ENCODE results near the gene ANGPTL3. TPM values are rescaled to one million over a fixed set of nuclear protein-coding genes. Genes with fewer than 3 reads are reported as not detected.

Gene ANGPTL3
- total and polyA plus RNA-seq, 2 of the 4 experiments (the other 2 are of a cell fraction) = not detected

GRCh38 chr1:62601457-62601856 is 4.1 kb downstream of the ANGPTL3 start:
- Histone ChIP-seq H3K9me3 (ENCODE audit: control insufficient read depth, insufficient read depth, low read length) (no peaks in the 10 kb centered on the region), H3K9ac (ENCODE audit: low read depth, low read length) (no peak overlapping the region), H3K79me1 (ENCODE audit: low read depth in 1 of 2, low read length in 2 of 2) (peaks cover 5 to 22% of the 10 kb centered on the region in 2 experiments), H3K56ac (ENCODE audit: extremely low read depth, insufficient read depth, low read length) (peak overlapping the region; percentile 14; the same call in 1 of the 2 replicates), H2AK5ac (ENCODE audit: low read depth, low read length) (no peak overlapping the region), H3K4me2 (ENCODE audit: low read depth, low read length) (peak overlapping the region; percentile 42; the same call in 1 of the 2 replicates), H2AK9ac (replicated peaks; ENCODE audit: low read depth, low read length, poor library complexity) (no peak overlapping the region), H3K9me1 (ENCODE audit: insufficient read depth, low read length) (0 out of 2 replicates have a peak, but pooled peaks cover 2% of the 10 kb centered on the region), H3K14ac (replicated peaks; ENCODE audit: low read depth, low read length) (no peak overlapping the region), H3K23ac (ENCODE audit: low read depth, low read length) (no peak overlapping the region), H3K27ac (ENCODE audit: insufficient read depth, low read length) (no peak overlapping the region), H3K4ac (ENCODE audit: low read depth, low read length) (peak overlapping the region; percentile 18; the same call in 1 of the 2 replicates), H2BK5ac (ENCODE audit: low read depth, low read length, poor library complexity, severe bottlenecking) (peak overlapping the region; percentile 99), H3K18ac (ENCODE audit: low read depth, low read length) (0 out of 2 replicates have a peak overlapping the region, but pooled peaks have one; percentile 6), H3K36me3 (ENCODE audit: control insufficient read depth, insufficient read depth, low read length) (peaks cover 2% of the 10 kb centered on the region; the same call in 1 of the 2 replicates), H3K4me3 (ENCODE audit: insufficient read depth, low read depth, low read length) (no peak overlapping the region), H3K27me3 (ENCODE audit: control insufficient read depth, insufficient read depth, low read length) (no peaks in the 10 kb centered on the region), H4K20me1 (ENCODE audit: insufficient read depth, low read length) (no peaks in the 10 kb centered on the region), H2BK120ac (ENCODE audit: low read depth, low read length) (peak overlapping the region; percentile 95), H3K4me1 (ENCODE audit: control insufficient read depth, insufficient read depth, low read length) (peaks cover 5% of the 10 kb centered on the region; the same call in 1 of the 2 replicates), H4K5ac (ENCODE audit: low read depth, low read length) (peak overlapping the region; percentile 45; the same call in 1 of the 2 replicates), H2AFZ (replicated peaks; ENCODE audit: low read length, poor library complexity) (no peak overlapping the region), H2BK15ac (ENCODE audit: low read depth, low read length) (no peak overlapping the region), H4K8ac (ENCODE audit: low read depth in 2 of 2, low read length in 2 of 2) (peak overlapping the region in 1 of 2 experiments; percentile 66; a peak in 1 of 4 replicates), H4K91ac (ENCODE audit: insufficient read depth, low read depth, low read length) (no peak overlapping the region), H2BK20ac (ENCODE audit: low read depth, low read length) (peak overlapping the region; percentile 90; the same call in 1 of the 2 replicates)
- CTCF ChIA-PET = no interaction called here
- no CpG with 5 or more reads among the region's 2 CpGs for WGBS, 2 experiments (ENCODE audit: extremely low coverage in 2 of 2, insufficient read length in 1 of 2)
- dilution Hi-C loops (cut with HindIII; ENCODE audit: low sequenced_read_pairs, unreplicated experiment) (no loop called here), intact Hi-C loops (cut with micrococcal nuclease) (loop anchor here (2.0 kb wide), 1 partner anchor 25 kb away; no protein-coding TSS in a partner anchor), in situ Hi-C loops (cut with MboI; ENCODE audit: low sequenced_read_pairs) (no loop called here)
- TF ChIP-seq RCOR1 (IDR thresholded peaks at IDR 0.05; ENCODE audit: insufficient replicate concordance, low read length) (no peak), MAFK (IDR thresholded peaks at IDR 0.05; ENCODE audit: low read depth, low read length) (peak; percentile 13; the same call in 1 of the 2 replicates)
- peak; percentile 94 for ATAC-seq (ENCODE audit: low read depth)
- peak; percentile 80 for DNase-seq
- POLR2A ChIA-PET (ENCODE audit: unreplicated experiment) = no interaction called here
- no TSS peak for BruUV-seq (replicated peaks)
